NK-92 treated with Interleukin-12 subunit alpha and Interleukin-12 subunit beta, amount 100 ng/mL, for 24 hours (cell line): ENCODE data around the gene DAPK1.

Experiments used
- DNase-seq: peaks from one replicate; lab custom pipeline; 2025; lab: John Stamatoyannopoulos, UW

Gene DAPK1

DNA sequence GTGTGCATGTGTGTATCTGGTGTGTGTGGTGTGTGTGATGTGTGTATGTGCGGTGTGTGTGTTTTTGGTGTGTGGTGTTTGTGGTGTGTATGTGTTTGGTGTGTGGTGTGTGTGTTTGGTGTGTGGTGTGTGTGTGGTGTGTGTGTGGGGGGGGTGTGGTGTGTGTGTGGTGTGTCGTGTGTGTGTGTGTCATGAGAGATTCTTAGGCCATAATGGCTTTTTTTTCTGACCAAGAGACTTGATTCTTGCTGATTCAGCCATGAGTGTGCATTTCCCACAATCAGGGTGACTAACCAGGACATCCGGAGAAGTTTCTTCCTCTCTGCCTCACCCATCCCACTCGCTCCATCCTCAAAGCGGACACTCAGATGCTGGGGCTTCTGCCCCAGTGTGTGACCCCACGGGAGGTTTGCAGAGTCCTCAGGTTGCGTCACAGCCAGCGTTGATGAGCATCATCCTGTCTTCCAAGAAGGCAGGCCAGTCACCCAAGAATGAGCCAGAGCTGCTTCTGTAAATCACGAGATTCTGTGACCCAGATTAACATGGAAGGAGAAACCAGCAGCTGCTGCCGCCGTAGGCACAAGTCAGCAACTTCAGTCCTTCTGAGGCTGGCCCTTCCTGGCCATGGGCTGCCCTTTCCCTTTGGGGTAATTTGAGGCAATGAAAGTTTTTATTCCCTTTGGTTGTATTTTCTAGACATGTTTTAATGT, 215.8 kb downstream of the DAPK1 start:
- peak; percentile 78 for DNase-seq

- DNase-seq, result no peak
Measured at GRCh38 chr9:87713988-87714330, 216.3 kb downstream of the DAPK1 start.

- no peak for DNase-seq
Measured at GRCh38 chr9:87714819-87715218, 217.2 kb downstream of the DAPK1 start.

GRCh38 chr9:87716141-87716540, 218.5 kb downstream of the DAPK1 start:
- DNase-seq, result no peak

- DNase-seq, result no peak
Measured at GRCh38 chr9:87717456-87717855, 219.8 kb downstream of the DAPK1 start.

- no peak for DNase-seq
Measured at GRCh38 chr9:87718231-87718630, 220.6 kb downstream of the DAPK1 start.

DNA sequence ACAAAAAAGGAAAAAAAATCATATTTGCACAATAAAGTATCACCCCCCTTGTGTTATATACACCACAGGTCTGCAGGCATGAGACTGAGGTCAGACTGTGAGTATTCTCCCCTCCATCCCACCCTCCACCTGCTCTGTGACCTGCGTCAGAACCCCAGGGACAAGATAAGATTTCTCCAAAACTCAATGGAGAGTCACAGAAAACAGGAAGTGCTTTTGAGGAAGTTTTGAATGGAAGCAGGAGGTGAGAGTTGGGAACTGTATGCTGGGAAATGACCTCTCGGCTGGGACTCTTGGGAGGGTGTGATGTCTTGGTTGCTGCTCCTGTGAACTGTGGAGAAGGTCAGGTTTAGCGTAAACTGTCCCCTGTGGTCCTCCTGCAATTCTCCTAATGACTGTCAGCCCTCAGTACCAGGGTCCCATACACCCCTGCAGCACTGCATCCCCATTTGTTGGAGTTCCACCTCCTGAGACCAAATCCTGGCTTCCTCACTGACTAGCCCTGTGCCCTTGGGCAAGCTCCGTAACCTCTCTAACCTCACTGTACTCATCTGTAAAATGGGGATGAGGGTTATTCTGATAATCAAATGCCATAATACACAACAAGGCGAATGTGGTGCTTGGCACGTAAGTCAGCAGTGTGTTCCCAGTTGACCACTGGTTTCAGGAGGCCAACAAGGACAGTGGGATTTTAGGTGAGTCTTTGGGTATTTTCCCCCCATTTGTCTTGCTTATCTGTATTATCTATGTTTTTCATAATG, 221.4 kb downstream of the DAPK1 start:
- no peak for DNase-seq

DNA sequence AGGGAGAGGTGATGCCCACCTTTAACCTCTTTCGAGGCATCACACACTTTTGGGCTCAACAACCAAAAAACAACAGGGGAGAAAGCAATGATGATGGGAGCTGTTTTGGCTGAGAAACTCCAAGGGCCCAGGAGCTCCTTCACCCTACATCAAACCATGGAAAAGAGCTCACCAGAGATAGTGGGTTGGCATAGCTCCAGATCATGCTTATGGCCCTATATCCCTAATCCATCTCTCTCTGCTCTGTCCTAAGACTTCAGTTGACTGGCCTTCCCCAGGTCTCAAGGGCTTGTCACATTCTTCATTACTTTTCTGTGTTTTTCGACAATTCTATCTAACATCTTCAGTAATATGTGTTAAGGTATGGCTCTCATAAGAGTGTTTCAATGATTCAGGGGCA, 222.5 kb downstream of the DAPK1 start:
- no peak for DNase-seq

- no peak for DNase-seq
Measured at GRCh38 chr9:87722393-87723088, 224.9 kb downstream of the DAPK1 start.

- DNase-seq, result no peak
Measured at GRCh38 chr9:87725356-87725899, 227.8 kb downstream of the DAPK1 start.

DNA sequence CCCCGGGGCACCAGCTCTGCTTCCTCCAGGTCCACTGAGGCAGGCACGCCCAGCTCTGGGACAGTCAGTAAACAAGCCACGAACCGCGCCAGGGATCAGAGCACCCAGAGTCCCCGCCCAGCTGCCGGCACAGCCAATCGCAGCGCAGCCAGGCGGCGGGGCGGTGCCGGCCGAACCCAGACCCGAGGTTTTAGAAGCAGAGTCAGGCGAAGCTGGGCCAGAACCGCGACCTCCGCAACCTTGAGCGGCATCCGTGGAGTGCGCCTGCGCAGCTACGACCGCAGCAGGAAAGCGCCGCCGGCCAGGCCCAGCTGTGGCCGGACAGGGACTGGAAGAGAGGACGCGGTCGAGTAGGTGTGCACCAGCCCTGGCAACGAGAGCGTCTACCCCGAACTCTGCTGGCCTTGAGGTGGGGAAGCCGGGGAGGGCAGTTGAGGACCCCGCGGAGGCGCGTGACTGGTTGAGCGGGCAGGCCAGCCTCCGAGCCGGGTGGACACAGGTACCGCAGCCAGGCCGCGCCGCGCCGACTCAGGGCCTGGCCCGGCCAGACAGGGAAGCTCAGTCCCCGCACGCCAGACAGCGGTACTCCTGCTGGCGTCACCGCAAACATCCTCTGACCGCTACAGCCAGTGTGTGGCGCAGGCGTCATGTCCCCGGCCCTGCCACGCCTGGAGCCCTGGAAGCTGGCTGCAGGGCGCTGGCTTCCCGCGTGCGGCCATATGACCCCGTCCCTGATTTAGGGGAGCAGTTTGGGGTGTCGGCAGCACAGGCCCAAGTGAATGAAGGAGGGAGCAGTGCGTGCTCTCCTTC, 228.4 kb downstream of the DAPK1 start, which contains the start of gene CTSL:
CTSL (plus strand) TSS at position 220 of the 810 bp plus-strand sequence. CDS start 1,485 bp downstream, outside the sequence.
- DNase-seq, result no peak

- DNase-seq, result no peak
Measured at GRCh38 chr9:87729246-87729645, 231.6 kb downstream of the DAPK1 start.

DNA sequence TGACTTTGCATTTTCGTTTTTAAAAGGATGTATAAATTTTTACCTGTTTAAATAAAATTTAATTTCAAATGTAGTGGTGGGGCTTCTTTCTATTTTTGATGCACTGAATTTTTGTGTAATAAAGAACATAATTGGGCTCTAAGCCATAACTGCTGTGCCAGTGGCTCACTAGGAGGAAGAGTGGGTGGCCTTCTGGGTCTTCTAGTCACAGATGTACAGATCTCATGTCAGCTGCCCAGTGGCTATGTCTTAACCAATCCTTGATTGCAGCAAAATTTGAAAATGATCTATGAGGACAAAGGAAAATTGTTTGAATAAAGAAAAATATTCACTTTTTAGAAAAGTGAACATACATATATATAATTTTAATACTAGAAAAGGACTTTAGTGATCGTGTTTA, 233.7 kb downstream of the DAPK1 start:
- DNase-seq, result no peak

- DNase-seq, result no peak
Measured at GRCh38 chr9:87732344-87732743, 234.7 kb downstream of the DAPK1 start.

DNA sequence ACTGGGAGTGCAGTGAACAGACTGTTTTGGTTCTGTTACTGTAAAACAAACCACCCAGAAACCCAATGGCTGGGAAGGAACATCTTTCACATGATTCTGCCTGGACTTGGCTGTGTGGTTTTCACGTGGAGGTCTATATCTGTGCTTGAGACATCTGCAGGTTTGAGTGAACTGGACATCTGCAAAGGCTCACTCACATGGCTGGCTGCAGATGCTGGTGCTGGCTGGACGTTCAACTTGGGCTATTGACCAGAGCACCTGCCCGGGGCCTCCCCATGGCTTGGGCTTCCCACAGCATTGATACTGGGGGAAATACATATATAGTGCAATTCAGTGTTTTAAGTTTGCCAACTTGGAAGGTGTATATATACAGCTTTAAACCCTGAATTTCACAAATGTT, 235.1 kb downstream of the DAPK1 start:
- no peak for DNase-seq

GRCh38 chr9:87733273-87734052, 235.8 kb downstream of the DAPK1 start:
- DNase-seq, result no peak

- DNase-seq, result no peak
Measured at GRCh38 chr9:87734106-87734505, 236.4 kb downstream of the DAPK1 start.

- DNase-seq, result no peak
Measured at GRCh38 chr9:87739546-87739945, 241.9 kb downstream of the DAPK1 start.

GRCh38 chr9:87740209-87740608, 242.5 kb downstream of the DAPK1 start:
- no peak for DNase-seq

DNA sequence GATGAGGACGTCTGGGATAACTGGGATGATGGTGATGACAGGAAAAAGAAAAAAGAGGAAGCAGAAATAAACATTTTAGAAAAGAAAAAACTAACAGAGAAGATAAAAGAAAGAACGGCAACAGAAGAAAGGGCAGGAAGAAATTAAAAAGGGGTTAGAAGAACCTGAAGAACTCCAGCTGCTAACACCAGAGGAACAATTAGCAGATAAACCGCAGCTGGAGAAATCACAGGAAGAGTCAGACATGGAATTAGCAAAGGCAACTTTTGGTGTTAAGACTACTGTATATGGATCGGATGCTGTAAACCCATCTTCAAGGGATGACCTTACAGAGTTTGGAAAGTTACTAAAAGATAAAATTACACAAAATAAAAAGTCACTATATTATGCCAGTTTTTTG, 243.7 kb downstream of the DAPK1 start:
- DNase-seq, result no peak

- DNase-seq, result no peak
Measured at GRCh38 chr9:87741891-87742290, 244.2 kb downstream of the DAPK1 start.
